Fibroblast of lung (primary cell): Measurements from ENCODE around the gene ORAI1. TPM values are rescaled to one million over a fixed set of nuclear protein-coding genes. Genes with fewer than 3 reads are reported as not detected.

Experiments
- DNase-seq, 2 donors: peaks; one replicate each; pipeline versions ENCODE4 v3.0.0 to v3.0.0-alpha.2; 2010; ENCODE audit warnings: low read depth in 2 of 2
- H2AFZ ChIP-seq: 2 replicates; pipeline ENCODE4 v1.5.1; 2012; ENCODE audit warnings: low read length, control low read depth, inconsistent platforms
- H3K27ac ChIP-seq: 2 replicates; pipeline ENCODE4 v1.5.1; 2011; ENCODE audit warnings: low read length, control low read depth; ENCODE audit not compliant: insufficient read depth
- H3K27me3 ChIP-seq: 2 replicates; pipeline ENCODE4 v1.5.1; 2011; ENCODE audit warnings: mild to moderate bottlenecking, low read length; ENCODE audit not compliant: control insufficient read depth, insufficient read depth
- H3K36me3 ChIP-seq: 2 replicates; pipeline ENCODE4 v1.5.1; 2011; ENCODE audit warnings: low read length; ENCODE audit not compliant: control insufficient read depth, insufficient read depth
- H3K4me1 ChIP-seq: 2 replicates; pipeline ENCODE4 v1.5.1; 2011; ENCODE audit warnings: low read length; ENCODE audit not compliant: control insufficient read depth, insufficient read depth; ENCODE audit errors: extremely low read depth
- H3K4me2 ChIP-seq: 2 replicates; pipeline ENCODE4 v1.5.1; 2011; ENCODE audit warnings: low read length, control low read depth; ENCODE audit not compliant: insufficient read depth; ENCODE audit errors: extremely low read depth
- H3K4me3 ChIP-seq, 4 experiments: fragments of 200-600 bp in 1 of 4; sonication (generic) in 1 of 4; replicated peaks in 1 of 4; 2 replicates each; pipeline ENCODE4 v1.5.1; 2011 to 2016; ENCODE audit warnings: low read length in 4 of 4, low read depth in 3 of 4, mild to moderate bottlenecking in 3 of 4, control low read depth in 2 of 4, inconsistent platforms in 1 of 4, mixed read lengths in 1 of 4; ENCODE audit not compliant: insufficient read depth in 1 of 4; ENCODE audit errors: control extremely low read depth in 1 of 4
- H3K79me2 ChIP-seq: 2 replicates; pipeline ENCODE4 v1.5.1; 2012; ENCODE audit warnings: mild to moderate bottlenecking, low read length, inconsistent platforms; ENCODE audit not compliant: control insufficient read depth, insufficient read depth
- H3K9ac ChIP-seq: 2 replicates; pipeline ENCODE4 v1.5.1; 2011; ENCODE audit warnings: mild to moderate bottlenecking, low read length, control low read depth; ENCODE audit not compliant: insufficient read depth
- H3K9me3 ChIP-seq: 2 replicates; pipeline ENCODE4 v1.5.1; 2012; ENCODE audit warnings: low read depth, low read length; ENCODE audit not compliant: control insufficient read depth, insufficient read depth
- H4K20me1 ChIP-seq: 2 replicates; pipeline ENCODE4 v1.5.1; 2011; ENCODE audit warnings: low read length; ENCODE audit not compliant: control insufficient read depth, insufficient read depth; ENCODE audit errors: extremely low read depth
- EZH2 ChIP-seq: IDR thresholded peaks from 2 replicates; pipeline ENCODE4 v1.5.1; 2012; ENCODE audit warnings: low read length, control low read depth, mild to moderate bottlenecking; ENCODE audit errors: missing control alignments
- polyA plus RNA-seq, 2 donors: library from polyadenylated mRNA; depleted of rRNA in 1 of 2; stranded (reverse) in 1 of 2; unstranded in 1 of 2; fragments of >200 nt; gene quantifications; 2 replicates each; pipeline ENCODE4 v1.2.1, GENCODE V29; 2011 to 2012; ENCODE audit warnings: missing spikeins in 1 of 2
- total RNA-seq: library from RNA; depleted of rRNA; stranded (reverse); fragments of >200 nt; gene quantifications from 2 replicates; pipeline ENCODE4 v1.2.1, GENCODE V29; 2014
- TF ChIP-seq, protein P1 (sequence below), 2 donors: IDR thresholded peaks in 1 of 2; conservative IDR thresholded peaks in 1 of 2; 1 replicate in 1 of 2; 2 replicates in 1 of 2; pipeline ENCODE4 v1.5.1; 2011 to 2012; ENCODE audit warnings: low read length in 2 of 2, control low read depth in 1 of 2, inconsistent platforms in 1 of 2, low read depth in 1 of 2, mild to moderate bottlenecking in 1 of 2

The ORAI1 gene
- total and polyA plus RNA-seq, 2 donors (not counting 1 experiment from before 2014, with no cell fraction given): 7.4 to 8.1 TPM

DNA sequence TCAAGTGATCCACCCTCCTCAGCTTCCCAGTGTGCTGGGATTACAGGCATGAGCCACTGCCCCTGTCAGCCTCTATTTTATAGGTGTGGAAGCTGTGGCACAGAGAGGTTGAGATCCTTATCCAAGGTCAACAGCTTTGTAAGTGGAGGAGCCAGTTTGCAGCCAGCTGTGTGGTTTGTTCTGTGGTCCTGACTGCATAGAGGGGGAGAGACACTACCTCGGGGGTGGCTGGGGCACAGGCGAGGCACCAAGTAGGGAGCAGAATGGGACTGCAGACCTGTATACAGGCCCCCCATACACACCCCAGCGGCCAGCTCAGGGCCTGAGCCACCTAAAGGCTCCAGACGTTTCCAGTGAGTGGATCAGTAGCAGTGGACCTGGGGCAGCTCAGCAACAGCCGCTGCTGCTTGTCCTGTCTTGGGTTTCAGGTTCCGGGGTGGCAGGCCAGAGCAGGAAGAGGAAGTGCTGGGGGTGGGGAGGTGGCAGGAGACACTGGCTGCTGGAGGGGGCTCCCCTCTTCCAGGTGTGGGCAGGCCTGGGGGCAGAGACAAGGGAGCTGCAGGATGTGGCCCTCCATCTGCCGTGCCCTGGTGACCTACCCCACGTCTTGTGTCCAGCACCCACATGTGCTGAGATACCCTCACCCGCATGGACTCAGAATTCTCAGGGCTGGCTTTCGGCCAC lies 11.0 kb downstream of the ORAI1 start:
- no peak overlapping the region for H3K4me3 ChIP-seq
- H3K9me3 ChIP-seq: no peaks in the 10 kb centered on the region
- no peaks in the 10 kb centered on the region for H3K27me3 ChIP-seq
- H3K4me2 ChIP-seq: no peak overlapping the region
- no peak overlapping the region for H3K27ac ChIP-seq
- DNase-seq: no peak
- H4K20me1 ChIP-seq: no peaks in the 10 kb centered on the region
- H2AFZ ChIP-seq: no peak overlapping the region
- H3K79me2 ChIP-seq: peaks cover 5% of the 10 kb centered on the region
- peaks cover 3% of the 10 kb centered on the region for H3K36me3 ChIP-seq
- H3K4me1 ChIP-seq: no peaks in the 10 kb centered on the region
- H3K9ac ChIP-seq: no peak overlapping the region
- no peak for TF ChIP-seq EZH2
- TF ChIP-seq, protein P1, sequence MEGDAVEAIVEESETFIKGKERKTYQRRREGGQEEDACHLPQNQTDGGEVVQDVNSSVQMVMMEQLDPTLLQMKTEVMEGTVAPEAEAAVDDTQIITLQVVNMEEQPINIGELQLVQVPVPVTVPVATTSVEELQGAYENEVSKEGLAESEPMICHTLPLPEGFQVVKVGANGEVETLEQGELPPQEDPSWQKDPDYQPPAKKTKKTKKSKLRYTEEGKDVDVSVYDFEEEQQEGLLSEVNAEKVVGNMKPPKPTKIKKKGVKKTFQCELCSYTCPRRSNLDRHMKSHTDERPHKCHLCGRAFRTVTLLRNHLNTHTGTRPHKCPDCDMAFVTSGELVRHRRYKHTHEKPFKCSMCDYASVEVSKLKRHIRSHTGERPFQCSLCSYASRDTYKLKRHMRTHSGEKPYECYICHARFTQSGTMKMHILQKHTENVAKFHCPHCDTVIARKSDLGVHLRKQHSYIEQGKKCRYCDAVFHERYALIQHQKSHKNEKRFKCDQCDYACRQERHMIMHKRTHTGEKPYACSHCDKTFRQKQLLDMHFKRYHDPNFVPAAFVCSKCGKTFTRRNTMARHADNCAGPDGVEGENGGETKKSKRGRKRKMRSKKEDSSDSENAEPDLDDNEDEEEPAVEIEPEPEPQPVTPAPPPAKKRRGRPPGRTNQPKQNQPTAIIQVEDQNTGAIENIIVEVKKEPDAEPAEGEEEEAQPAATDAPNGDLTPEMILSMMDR (conservative IDR thresholded peaks at IDR 0.05 in 1 of 2, IDR thresholded peaks at IDR 0.05 in 1 of 2; ENCODE audit: low read depth in 1 of 2, low read length in 2 of 2): no peak

DNA sequence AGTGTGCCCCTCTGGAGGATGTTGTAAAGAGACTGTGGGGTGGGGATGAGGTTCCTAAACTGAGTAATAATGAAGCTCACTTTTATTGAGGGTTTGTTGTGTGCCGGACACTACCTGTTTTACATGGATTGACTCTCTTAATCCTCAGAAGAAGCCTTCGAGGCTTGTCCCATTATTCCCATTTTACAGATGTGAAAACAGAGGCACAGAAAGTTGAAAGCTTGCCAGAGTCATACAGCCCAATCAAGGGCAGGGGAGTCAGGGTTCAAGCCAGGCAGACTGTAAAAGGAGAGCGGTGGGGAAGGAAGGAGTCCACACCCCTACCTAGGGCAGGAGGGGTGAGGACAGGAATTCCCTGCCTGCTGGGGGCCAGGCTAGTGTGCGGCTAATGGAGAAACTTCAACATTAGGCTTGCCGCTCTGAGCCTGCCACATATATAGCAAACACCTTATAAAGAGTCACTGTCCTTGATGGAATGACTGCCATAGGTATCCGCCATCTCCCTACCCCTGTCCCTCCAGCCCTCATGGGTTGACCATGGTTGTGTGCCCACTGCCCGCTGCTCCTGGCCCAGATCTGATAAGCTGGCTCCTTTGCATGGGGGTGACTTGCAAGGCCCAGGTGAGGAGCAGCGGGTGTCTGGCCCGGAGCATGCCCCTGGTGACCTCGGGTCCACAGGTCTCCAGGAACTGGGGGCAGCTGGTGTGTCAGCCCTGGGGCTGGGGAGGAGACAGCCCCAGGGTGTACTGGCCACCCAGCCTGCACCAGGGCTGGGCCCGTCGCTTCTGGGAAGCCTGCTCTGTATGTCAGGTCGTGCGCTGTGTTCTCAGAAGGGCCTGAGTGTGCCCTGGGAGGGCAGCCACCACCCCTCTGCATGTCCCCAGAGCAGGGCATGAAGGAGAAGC lies 12.2 kb downstream of the ORAI1 start:
- H3K79me2 ChIP-seq: peaks cover 3% of the 10 kb centered on the region
- DNase-seq: no peak
- H4K20me1 ChIP-seq: no peaks in the 10 kb centered on the region
- H3K27me3 ChIP-seq: no peaks in the 10 kb centered on the region
- no peak overlapping the region for H2AFZ ChIP-seq
- no peak overlapping the region for H3K4me3 ChIP-seq
- no peak overlapping the region for H3K9ac ChIP-seq
- no peaks in the 10 kb centered on the region for H3K9me3 ChIP-seq
- no peak overlapping the region for H3K4me2 ChIP-seq
- no peaks in the 10 kb centered on the region for H3K4me1 ChIP-seq
- no peak for TF ChIP-seq EZH2
- H3K27ac ChIP-seq: no peak overlapping the region
- peaks cover 3% of the 10 kb centered on the region for H3K36me3 ChIP-seq

DNA sequence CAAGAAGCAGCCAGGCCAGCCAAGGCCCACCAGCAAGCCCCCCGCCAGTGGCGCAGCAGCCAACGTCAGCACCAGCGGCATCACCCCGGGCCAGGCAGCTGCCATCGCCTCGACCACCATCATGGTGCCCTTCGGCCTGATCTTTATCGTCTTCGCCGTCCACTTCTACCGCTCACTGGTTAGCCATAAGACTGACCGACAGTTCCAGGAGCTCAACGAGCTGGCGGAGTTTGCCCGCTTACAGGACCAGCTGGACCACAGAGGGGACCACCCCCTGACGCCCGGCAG lies 15.0 kb downstream of the ORAI1 start:
- no peak for TF ChIP-seq EZH2
- TF ChIP-seq, protein P1 (conservative IDR thresholded peaks at IDR 0.05 in 1 of 2, IDR thresholded peaks at IDR 0.05 in 1 of 2; ENCODE audit: low read depth in 1 of 2, low read length in 2 of 2): no peak
- Histone ChIP-seq H3K4me2 (no peak overlapping the region), H2AFZ (no peak overlapping the region), H3K27me3 (no peaks in the 10 kb centered on the region), H3K79me2 (peaks cover 3% of the 10 kb centered on the region), H3K9ac (no peak overlapping the region), H3K4me3 (no peak overlapping the region), H4K20me1 (no peaks in the 10 kb centered on the region), H3K9me3 (no peaks in the 10 kb centered on the region), H3K4me1 (no peaks in the 10 kb centered on the region), H3K36me3 (peaks cover 3% of the 10 kb centered on the region), H3K27ac (no peak overlapping the region)
- DNase-seq: no peak
